GM19397 (cell line): ENCODE measurements around the gene PRPF19.
A peak's percentile ranks its signal among the peaks of the same experiment; 100 is the strongest.

Experiments used
- ATAC-seq: cut with Tn5 transposase; IDR thresholded peaks from one replicate; pipeline ENCODE4 v1.9.1; 2021; ENCODE audit warnings: mild to moderate bottlenecking, moderate library complexity; ENCODE audit not compliant: unreplicated experiment

PRPF19 gene

GRCh38 chr11:60924110-60924905, 17.9 kb upstream of the PRPF19 start, which contains the start of gene TMEM132A:
TSS of gene TMEM132A (plus strand) at chr11:60924460. CDS start at chr11:60924634, 174 bp downstream.
- ATAC-seq, result peak; percentile 46

- ATAC-seq, result no peak
These were observed 17.4 kb upstream of the PRPF19 start for GRCh38 chr11:60923800-60924109.

GRCh38 chr11:60923326-60923725, 16.9 kb upstream of the PRPF19 start:
- ATAC-seq, result no peak

DNA sequence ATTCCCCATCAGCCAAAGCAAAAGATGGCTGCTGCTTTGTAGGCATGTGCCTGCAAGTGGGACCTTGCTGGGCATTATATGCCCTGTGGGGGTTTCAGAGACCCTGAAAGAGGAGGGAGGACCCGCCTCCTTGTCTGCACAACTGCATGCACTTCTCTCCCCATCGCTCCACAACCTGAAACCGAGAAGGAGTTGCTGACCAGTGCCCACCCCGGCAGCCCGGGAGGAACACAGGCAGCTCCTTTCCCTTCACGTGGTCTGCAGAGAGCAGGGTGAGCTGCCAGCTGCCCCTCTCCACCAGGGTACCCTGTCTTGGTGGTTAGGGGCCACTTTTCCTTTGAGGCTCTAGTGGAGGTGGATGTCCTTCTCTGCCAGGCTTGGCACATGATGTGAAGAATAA, 16.5 kb upstream of the PRPF19 start:
- ATAC-seq, result no peak

- no peak for ATAC-seq
These were observed 15.5 kb upstream of the PRPF19 start for GRCh38 chr11:60921777-60922335.

- ATAC-seq, result no peak
These were observed 14.9 kb upstream of the PRPF19 start for GRCh38 chr11:60921259-60921658.

GRCh38 chr11:60919956-60920355, 13.6 kb upstream of the PRPF19 start:
- ATAC-seq, result no peak

DNA sequence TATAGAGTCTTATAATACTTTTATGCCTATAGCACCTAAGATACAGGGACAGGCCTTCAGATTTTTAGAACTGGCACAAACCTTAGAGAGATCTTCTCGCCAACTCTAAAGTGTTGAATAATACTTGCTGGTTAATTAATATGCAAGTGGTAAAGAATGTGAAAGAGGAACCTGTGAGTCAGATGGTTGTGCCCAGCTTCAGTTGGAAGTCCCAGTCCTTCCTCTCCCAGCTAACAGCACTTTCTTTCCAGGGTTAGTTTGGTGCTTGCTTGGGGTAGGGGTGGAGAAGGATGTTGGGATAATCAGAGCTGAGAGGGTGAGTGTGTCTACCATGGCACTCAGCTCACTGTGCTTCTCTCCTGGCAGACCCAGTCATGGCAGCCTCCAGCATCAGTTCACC, 12.9 kb upstream of the PRPF19 start:
- ATAC-seq, result no peak

DNA sequence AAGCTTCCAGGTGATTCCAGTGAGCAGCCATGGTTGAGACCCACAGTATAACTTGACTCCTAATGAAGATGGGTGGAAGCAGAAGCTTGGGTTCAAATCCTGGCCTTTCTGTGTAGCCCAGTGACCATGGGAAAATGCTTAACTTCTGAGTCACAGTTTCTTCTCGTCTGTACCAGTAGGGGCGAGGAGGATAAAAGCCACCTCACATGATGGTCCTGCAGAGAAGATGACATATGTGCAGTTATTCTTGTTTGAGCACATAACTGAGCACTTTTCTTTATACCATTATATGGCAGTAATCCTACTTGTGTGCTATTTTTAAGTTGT, 12.5 kb upstream of the PRPF19 start:
- ATAC-seq, result no peak

DNA sequence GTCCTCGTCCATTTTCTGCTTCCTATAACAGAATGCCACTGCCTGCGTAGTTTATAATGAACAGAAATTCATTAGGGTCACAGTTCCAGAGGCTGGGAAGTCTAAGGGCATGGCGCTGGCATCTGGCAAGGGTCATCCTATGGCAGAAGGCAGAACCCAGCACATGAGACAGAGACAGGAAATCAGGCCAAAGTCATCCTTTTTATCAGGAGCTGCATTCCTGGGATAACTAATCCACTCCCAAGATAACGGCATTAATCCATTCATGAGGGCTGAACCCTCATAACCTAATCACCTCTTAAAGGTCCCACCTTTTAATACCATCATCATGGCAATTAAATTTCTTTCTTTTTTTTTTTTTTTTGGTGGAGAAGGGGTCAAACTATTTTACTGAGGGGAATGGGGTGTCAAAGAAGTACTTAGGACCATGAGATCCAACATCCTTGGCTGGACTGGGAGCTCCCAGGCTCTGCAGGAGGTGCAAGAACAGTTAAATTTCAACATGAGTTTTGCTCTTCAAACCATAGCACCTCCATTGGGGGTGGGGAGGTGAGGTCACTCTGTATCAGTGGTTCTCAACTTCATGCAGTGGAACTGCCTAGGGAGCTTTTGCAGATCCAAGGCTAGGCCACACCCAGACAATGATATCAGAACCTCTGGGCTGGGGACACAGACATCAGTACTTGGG, 12.0 kb upstream of the PRPF19 start:
- no peak for ATAC-seq

DNA sequence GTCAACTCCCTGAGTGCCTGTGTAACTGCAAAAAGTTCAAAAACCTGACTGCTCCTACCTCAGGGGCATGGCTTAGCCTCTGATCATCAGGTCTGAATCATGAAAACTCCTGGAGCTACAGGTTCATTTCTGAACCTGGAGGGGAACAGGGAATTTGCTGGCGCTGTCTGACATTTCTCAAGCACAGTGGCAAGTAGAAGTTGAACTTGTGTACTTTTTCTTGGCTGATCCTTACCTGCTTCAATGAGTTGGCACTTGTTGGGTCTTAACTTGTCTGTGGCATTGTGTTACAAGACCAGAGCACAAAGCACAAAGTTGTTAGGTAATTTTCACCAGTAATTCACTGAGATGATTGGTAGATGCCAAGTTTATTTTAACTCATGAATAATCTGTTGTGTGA, 10.9 kb upstream of the PRPF19 start:
- ATAC-seq, result no peak

DNA sequence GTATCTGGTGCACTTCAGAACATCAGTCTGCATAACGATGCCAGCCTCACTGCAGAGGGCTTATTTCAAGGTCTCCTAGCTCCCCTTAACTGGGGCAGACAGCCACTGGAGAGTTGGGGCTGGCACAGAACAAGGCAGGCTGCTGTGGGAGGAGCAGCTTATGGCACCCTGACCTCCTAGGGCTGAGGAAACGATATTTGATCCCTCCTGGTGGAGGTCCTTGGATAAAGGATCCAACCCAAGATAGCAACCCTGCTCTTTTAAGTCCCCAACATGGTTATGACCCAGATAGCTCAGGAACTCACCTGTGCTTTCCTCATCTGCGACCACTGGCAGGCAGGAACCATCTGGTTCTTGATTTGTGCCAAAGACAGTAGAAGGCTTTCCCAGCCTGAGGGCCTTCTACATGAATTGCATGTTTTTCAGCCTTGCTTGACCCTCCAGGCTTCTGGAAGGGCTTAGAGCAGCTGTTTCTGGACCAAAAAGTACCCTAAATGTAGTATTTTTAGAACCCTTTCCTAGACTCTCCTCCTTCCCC, 10.4 kb upstream of the PRPF19 start:
- no peak for ATAC-seq

GRCh38 chr11:60915248-60915914, 9.0 kb upstream of the PRPF19 start:
- peak; percentile 44 for ATAC-seq

DNA sequence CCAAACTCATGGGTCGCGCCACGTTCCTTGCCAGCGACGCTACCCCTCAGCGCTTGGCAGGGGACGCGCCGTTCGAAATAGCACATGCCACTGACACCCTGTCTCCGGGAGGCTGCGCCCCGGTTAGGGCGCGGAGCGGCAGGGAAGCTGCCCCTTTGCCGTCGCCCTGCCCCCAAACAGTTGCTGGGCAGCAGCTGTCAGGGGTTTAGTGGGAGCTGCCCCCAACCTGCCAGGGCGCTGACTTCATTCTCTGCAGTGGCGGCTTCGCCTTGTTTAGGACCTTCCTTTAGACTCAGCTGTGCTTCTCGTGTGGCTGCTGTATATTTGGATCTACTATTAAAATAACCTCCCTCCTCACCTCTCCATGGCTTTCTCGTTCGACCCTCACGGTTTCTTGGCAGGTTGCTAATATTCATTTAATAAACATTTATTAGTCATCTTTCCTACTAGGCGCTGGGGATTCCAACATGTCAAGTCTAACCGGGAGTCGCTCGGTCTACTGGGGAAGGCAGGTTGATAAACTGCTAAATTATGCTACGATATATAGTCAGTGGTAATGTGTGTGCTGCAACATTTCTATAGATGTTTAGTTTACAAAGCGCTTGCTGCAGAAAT, 8.4 kb upstream of the PRPF19 start:
- peak; percentile 4 for ATAC-seq

DNA sequence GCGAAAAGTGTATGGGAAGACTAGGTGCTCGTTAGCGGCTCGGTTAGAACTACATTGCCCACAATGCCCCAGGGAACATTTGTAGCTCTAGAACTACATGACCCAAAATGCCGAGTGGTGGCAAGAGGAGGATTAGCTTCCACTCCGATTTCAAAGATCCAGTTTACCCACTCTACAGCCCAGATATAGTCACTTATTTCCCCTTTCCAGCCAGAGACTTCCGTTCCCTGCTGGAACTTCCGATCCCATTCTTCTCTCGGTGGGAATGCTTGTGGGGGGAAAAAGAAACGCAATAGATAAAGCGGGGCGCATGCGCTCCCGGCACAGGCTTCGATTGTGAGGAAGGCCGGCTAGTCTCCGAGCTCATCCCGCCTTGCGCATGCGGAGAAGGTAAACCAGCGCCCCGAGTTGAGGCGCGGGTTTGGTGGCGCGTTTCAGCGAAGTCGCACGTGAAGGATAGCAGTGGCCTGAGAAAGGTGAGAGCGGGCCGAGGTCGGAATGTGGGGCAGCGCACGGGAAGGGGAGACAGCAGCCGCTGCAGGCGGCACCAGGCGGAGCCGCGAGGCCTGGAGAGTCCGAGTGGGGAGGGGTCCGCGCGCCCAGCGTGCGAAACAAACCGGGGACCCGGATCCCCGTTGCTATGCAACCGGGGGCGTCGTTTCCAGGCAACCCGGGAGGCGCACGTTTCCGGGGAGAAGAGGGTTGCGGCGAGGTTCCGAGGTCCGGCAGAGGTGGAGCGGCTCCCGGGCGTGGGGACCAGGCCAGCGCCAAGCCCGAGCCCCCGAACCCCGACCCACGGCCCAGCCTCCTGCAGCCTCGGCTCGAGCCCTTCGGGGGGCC, 7.6 kb upstream of the PRPF19 start, which contains the start of gene TMEM109:
Gene TMEM109 (plus strand): TSS at position 366 of the 840 bp plus-strand sequence. CDS start 5,536 bp downstream, outside the sequence.
- peak; percentile 40 for ATAC-seq

DNA sequence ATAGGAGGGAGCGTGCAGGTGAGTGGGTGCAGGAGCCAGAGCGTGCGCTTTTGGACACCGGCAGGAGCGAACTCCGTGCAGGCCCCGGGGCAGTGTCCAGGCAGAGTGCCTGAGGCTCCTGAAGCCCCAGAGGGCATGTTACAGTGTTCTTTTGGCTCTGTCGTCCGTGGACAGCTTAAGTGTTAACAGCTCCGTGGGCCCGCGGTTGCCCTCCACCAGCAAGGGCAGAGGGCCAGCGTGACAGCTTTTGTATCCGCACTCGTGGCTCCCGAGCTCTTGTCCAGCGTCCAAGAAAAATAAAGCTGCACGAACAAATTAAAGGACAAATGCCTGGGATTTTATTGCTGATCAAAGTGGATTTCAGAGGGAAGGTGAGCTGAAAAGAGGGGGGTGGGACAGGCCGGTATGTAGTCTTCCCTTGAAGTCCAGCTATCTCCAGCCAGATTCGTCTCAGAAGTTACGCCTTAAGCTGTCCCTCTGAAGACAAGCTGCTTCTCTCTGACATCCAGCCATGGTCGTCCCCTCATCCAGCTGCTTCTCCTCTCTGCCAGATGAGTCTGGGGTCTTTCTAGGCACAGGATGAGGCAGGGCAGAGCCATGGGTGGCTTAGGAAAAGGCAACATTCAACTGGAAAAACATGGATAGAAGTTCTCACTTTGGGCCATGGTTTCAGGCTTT, 6.6 kb upstream of the PRPF19 start:
- no peak for ATAC-seq

DNA sequence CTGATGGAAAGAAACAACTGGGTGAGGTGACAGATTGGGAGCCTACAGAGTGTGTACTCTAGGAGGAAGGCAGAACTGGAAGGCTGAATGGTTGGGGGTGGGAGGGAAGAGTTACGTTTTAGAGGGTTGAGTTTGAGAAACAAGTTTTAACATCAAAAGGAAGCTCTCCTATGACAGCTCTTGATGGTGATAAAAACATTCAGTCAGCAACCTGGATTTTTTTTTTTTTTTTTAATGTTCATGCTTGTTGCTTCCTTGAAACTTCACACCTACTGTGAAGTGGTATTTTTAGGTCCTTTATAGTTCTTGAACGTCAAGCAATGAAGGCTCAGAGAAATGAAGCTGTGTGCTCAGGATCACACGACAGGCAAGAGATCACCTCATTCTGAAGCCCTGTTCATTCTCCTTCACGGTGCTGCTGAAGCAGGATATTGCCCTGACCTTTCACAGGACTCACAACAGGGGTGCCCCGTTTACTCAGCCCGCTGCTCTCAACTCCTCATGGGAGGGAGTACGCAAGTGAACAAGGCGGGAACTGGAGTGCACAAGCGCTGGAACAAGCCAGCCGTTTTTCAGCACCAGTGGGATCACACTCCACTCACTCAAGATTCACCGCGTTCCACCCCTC, 6.0 kb upstream of the PRPF19 start:
- ATAC-seq, result no peak

- no peak for ATAC-seq
These were observed 4.5 kb upstream of the PRPF19 start for GRCh38 chr11:60910711-60911380.
